GM18951 (cell line): ENCODE results near the gene LDAH.

Source experiments
- POLR2A ChIP-seq: IDR thresholded peaks from 4 replicates; pipeline ENCODE4 v1.6.1; 2011; ENCODE audit warnings: mild to moderate bottlenecking; ENCODE audit not compliant: insufficient read length, insufficient read depth; ENCODE audit errors: extremely low read depth
- in situ Hi-C: fragments of 300-500 bp; cut with MboI; formaldehyde crosslinking; loops from one replicate; pipeline ENCODE4 v1.12.0; 2022; ENCODE audit warnings: low sequenced_read_pairs, mixed read lengths, inconsistent platforms; ENCODE audit not compliant: unreplicated experiment

LDAH gene

GRCh38 chr2:20678086-20678395, 144.9 kb downstream of the LDAH start:
- no peak for TF ChIP-seq POLR2A
- in situ Hi-C loops = no loop called here

- in situ Hi-C loops = no loop called here
- no peak for TF ChIP-seq POLR2A
Observed at GRCh38 chr2:20677301-20678085, 145.4 kb downstream of the LDAH start.

GRCh38 chr2:20676353-20677215, 146.3 kb downstream of the LDAH start:
- TF ChIP-seq POLR2A = no peak
- in situ Hi-C loops = no loop called here

- in situ Hi-C loops = no loop called here
- no peak for TF ChIP-seq POLR2A
Observed at GRCh38 chr2:20675701-20676352, 147.1 kb downstream of the LDAH start.

GRCh38 chr2:20674974-20675679, 147.8 kb downstream of the LDAH start:
- in situ Hi-C loops = no loop called here
- no peak for TF ChIP-seq POLR2A

- in situ Hi-C loops = no loop called here
- TF ChIP-seq POLR2A = no peak
Observed at GRCh38 chr2:20674309-20674965, 148.5 kb downstream of the LDAH start.

GRCh38 chr2:20673686-20674308, 149.1 kb downstream of the LDAH start:
- no peak for TF ChIP-seq POLR2A
- in situ Hi-C loops = no loop called here

GRCh38 chr2:20672201-20672951, 150.5 kb downstream of the LDAH start:
- in situ Hi-C loops = no loop called here
- TF ChIP-seq POLR2A = no peak

- in situ Hi-C loops = no loop called here
- no peak for TF ChIP-seq POLR2A
Observed at GRCh38 chr2:20671736-20672080, 151.2 kb downstream of the LDAH start.

- in situ Hi-C loops = no loop called here
- TF ChIP-seq POLR2A = no peak
Observed at GRCh38 chr2:20671036-20671735, 151.7 kb downstream of the LDAH start.
